Glutamatergic neuron (in vitro differentiated cells): ENCODE results near the gene RCOR1. TPM values are rescaled to one million over a fixed set of nuclear protein-coding genes. Genes with fewer than 3 reads are reported as not detected.
"Not testable (repeated sequence)": the region's sequence is repeated elsewhere in the genome, so short reads cannot be mapped to it uniquely, and the experiment has no call there.

Experiments used
- DNase-seq: peaks from one replicate; pipeline ENCODE4 v3.0.0; 2022
- H3K27ac Mint-ChIP-seq: one replicate; pipeline ENCODE4 v1.8.0; 2020; ENCODE audit warnings: mild to moderate bottlenecking, mixed read lengths, inconsistent platforms; ENCODE audit not compliant: unreplicated experiment
- H3K27me3 Mint-ChIP-seq: one replicate; pipeline ENCODE4 v1.8.0; 2020; ENCODE audit warnings: mild to moderate bottlenecking, moderate library complexity, mixed read lengths, inconsistent platforms; ENCODE audit not compliant: unreplicated experiment
- H3K36me3 Mint-ChIP-seq: one replicate; pipeline ENCODE4 v1.8.0; 2020; ENCODE audit warnings: mild to moderate bottlenecking, mixed read lengths, inconsistent platforms; ENCODE audit not compliant: unreplicated experiment
- H3K4me1 Mint-ChIP-seq: one replicate; pipeline ENCODE4 v1.8.0; 2020; ENCODE audit warnings: mild to moderate bottlenecking, low read depth, mixed read lengths, inconsistent platforms; ENCODE audit not compliant: unreplicated experiment
- H3K4me3 Mint-ChIP-seq: one replicate; pipeline ENCODE4 v1.8.0; 2020; ENCODE audit warnings: mild to moderate bottlenecking, mixed read lengths, inconsistent platforms; ENCODE audit not compliant: unreplicated experiment
- H3K9me3 Mint-ChIP-seq: one replicate; pipeline ENCODE4 v1.8.0; 2020; ENCODE audit warnings: mild to moderate bottlenecking, moderate library complexity, mixed read lengths, inconsistent platforms; ENCODE audit not compliant: unreplicated experiment
- CTCF ChIP-seq: fragments of 200-600 bp; sonication (generic); IDR thresholded peaks from one replicate; pipeline ENCODE4 v1.5.0; 2021; ENCODE audit not compliant: partially characterized antibody, unreplicated experiment
- total RNA-seq: library from RNA; stranded (reverse); fragmentation: NEBNext Ultra II Directional; extraction: Animal tissue kit (Norgen Biotek cat#: 25700); gene quantifications from one replicate; pipeline ENCODE4 v1.2.1, GENCODE V29; 2021; ENCODE audit not compliant: unreplicated experiment

RCOR1 gene
- total RNA-seq, 1 donor from 2014 or later = 14.3 TPM

- no peak overlapping the region for H3K4me3 Mint-ChIP-seq
- no peak for DNase-seq
- peaks cover 13% of the 10 kb centered on the region for H3K4me1 Mint-ChIP-seq
- H3K36me3 Mint-ChIP-seq = no peaks in the 10 kb centered on the region
- no peak overlapping the region for H3K27ac Mint-ChIP-seq
- TF ChIP-seq CTCF = no peak
- no peaks in the 10 kb centered on the region for H3K27me3 Mint-ChIP-seq
- peaks cover 1% of the 10 kb centered on the region for H3K9me3 Mint-ChIP-seq
These were observed 168.2 kb downstream of the RCOR1 start for GRCh38 chr14:102760496-102761193.

- peaks cover 1% of the 10 kb centered on the region for H3K9me3 Mint-ChIP-seq
- H3K27ac Mint-ChIP-seq = no peak overlapping the region
- no peak overlapping the region for H3K4me3 Mint-ChIP-seq
- peaks cover 13% of the 10 kb centered on the region for H3K4me1 Mint-ChIP-seq
- no peak for DNase-seq
- no peaks in the 10 kb centered on the region for H3K36me3 Mint-ChIP-seq
- H3K27me3 Mint-ChIP-seq = no peaks in the 10 kb centered on the region
- no peak for TF ChIP-seq CTCF
These were observed 168.8 kb downstream of the RCOR1 start for GRCh38 chr14:102761206-102761605.

DNA sequence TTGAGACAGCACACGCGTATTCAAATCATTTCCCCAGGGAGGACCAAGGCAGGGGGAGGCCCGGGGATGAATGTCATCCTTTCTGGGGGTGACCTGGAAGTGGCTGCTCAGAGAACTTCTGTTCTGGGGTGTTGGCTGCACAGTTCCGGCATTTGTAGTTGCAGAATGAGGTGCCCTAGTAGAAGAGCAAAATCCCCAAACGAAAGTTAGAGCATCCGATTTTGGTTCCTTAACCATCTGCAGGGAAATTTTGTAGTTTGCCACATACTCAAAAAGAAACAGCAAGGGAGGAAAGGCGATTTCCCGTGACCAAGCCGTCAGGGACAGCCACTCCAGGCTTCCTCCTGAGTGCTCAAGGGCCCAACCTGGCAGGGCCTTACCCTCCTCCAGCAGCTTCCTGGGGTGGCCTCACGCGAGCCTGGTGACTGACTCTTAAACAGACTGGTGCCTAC, 171.8 kb downstream of the RCOR1 start:
- no peak for DNase-seq
- no peak overlapping the region for H3K4me3 Mint-ChIP-seq
- peaks cover 13% of the 10 kb centered on the region for H3K4me1 Mint-ChIP-seq
- TF ChIP-seq CTCF = no peak
- H3K36me3 Mint-ChIP-seq = no peaks in the 10 kb centered on the region
- H3K27ac Mint-ChIP-seq = no peak overlapping the region
- H3K27me3 Mint-ChIP-seq = peaks cover 5% of the 10 kb centered on the region
- peaks cover 3% of the 10 kb centered on the region for H3K9me3 Mint-ChIP-seq

- not testable (repeated sequence) for H3K36me3 Mint-ChIP-seq, H3K4me1 Mint-ChIP-seq, H3K9me3 Mint-ChIP-seq, H3K27me3 Mint-ChIP-seq, H3K4me3 Mint-ChIP-seq, H3K27ac Mint-ChIP-seq, DNase-seq
These were observed 173.3 kb downstream of the RCOR1 start for GRCh38 chr14:102765770-102766169.

DNA sequence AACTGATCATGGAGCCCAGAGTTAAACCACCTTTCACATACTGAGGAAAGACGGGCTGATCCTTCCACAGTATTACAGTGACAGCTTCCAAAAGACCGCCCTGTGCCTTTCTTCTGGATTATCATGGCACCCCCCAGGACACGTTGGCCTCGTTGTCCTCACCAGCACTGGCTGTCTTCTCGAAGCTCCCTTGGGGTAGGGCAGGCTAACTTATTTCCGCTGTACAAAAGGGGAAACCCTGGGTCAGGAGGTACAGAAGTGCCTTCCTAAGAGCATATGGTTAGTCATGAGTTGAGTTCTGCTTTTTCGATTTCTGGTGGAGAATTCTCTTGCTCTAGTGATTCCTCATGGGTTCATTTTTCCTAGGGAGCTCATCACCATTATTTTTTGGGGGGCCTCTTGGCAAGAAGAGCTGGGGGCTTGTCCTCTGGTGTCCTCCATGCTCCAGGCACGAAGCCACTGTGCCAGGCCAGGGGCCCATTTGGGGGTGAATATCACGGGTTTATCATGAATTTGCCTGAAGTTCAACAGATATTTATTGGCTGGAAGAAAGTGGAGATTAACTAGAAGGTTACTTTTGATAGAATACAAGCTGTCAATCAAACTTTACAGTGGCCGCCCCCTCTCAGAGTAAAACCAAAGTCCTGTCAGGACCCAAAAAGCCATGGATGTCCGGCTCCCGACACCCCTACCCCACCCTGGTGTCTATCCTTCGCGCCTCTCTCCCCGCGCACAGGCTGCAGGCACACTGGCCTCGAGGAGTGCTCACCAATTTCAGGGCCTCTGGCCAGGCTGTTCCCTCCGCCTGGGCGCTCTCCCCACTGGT, 176.0 kb downstream of the RCOR1 start:
- TF ChIP-seq CTCF = no peak
- H3K27me3 Mint-ChIP-seq = peaks cover 14% of the 10 kb centered on the region
- no peak for DNase-seq
- no peak overlapping the region for H3K27ac Mint-ChIP-seq
- peaks cover 10% of the 10 kb centered on the region for H3K4me1 Mint-ChIP-seq
- no peaks in the 10 kb centered on the region for H3K36me3 Mint-ChIP-seq
- peaks cover 3% of the 10 kb centered on the region for H3K9me3 Mint-ChIP-seq
- H3K4me3 Mint-ChIP-seq = no peak overlapping the region
